ENCODE data around the gene SOCS4.
"Not testable (repeated sequence)": the region's sequence is repeated elsewhere in the genome, so short reads cannot be mapped to it uniquely, and the experiment has no call there.

The SOCS4 gene

GRCh38 chr14:55015006-55015405, 12.0 kb upstream of the SOCS4 start:
- H3K4me1 Mint-ChIP-seq: peaks cover 15% of the 10 kb centered on the region
- peaks cover 9% of the 10 kb centered on the region for H3K9me3 Mint-ChIP-seq
- no peak for DNase-seq
- peaks cover 82% of the 10 kb centered on the region for H3K36me3 Mint-ChIP-seq (ENCODE audit: low read depth)
- TF ChIP-seq, protein P1, sequence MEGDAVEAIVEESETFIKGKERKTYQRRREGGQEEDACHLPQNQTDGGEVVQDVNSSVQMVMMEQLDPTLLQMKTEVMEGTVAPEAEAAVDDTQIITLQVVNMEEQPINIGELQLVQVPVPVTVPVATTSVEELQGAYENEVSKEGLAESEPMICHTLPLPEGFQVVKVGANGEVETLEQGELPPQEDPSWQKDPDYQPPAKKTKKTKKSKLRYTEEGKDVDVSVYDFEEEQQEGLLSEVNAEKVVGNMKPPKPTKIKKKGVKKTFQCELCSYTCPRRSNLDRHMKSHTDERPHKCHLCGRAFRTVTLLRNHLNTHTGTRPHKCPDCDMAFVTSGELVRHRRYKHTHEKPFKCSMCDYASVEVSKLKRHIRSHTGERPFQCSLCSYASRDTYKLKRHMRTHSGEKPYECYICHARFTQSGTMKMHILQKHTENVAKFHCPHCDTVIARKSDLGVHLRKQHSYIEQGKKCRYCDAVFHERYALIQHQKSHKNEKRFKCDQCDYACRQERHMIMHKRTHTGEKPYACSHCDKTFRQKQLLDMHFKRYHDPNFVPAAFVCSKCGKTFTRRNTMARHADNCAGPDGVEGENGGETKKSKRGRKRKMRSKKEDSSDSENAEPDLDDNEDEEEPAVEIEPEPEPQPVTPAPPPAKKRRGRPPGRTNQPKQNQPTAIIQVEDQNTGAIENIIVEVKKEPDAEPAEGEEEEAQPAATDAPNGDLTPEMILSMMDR (IDR thresholded peaks at IDR 0.05): no peak
- peaks cover 6% of the 10 kb centered on the region for H3K27me3 Mint-ChIP-seq (ENCODE audit: low read depth, poor library complexity)
- H3K27ac Mint-ChIP-seq: no peak overlapping the region
- no peak overlapping the region for H3K4me3 Mint-ChIP-seq

- peaks cover 4% of the 10 kb centered on the region for H3K27me3 Mint-ChIP-seq (ENCODE audit: low read depth, poor library complexity)
- peaks cover 69% of the 10 kb centered on the region for H3K36me3 Mint-ChIP-seq (ENCODE audit: low read depth)
- no peak for DNase-seq
- H3K9me3 Mint-ChIP-seq: no peaks in the 10 kb centered on the region
- H3K27ac Mint-ChIP-seq: no peak overlapping the region
- H3K4me1 Mint-ChIP-seq: peaks cover 21% of the 10 kb centered on the region
- no peak overlapping the region for H3K4me3 Mint-ChIP-seq
- TF ChIP-seq, protein P1 (IDR thresholded peaks at IDR 0.05): no peak
These were observed 7.0 kb upstream of the SOCS4 start for GRCh38 chr14:55019968-55020554.

GRCh38 chr14:55024365-55024764, 2.7 kb upstream of the SOCS4 start:
- not testable (repeated sequence) for H3K27ac Mint-ChIP-seq; H3K27me3 Mint-ChIP-seq (ENCODE audit: low read depth, poor library complexity); DNase-seq; H3K9me3 Mint-ChIP-seq
- Mint-ChIP-seq H3K4me1 (peaks cover 39% of the 10 kb centered on the region), H3K36me3 (ENCODE audit: low read depth) (peaks cover 38% of the 10 kb centered on the region), H3K4me3 (peak overlapping the region; percentile 8)

DNA sequence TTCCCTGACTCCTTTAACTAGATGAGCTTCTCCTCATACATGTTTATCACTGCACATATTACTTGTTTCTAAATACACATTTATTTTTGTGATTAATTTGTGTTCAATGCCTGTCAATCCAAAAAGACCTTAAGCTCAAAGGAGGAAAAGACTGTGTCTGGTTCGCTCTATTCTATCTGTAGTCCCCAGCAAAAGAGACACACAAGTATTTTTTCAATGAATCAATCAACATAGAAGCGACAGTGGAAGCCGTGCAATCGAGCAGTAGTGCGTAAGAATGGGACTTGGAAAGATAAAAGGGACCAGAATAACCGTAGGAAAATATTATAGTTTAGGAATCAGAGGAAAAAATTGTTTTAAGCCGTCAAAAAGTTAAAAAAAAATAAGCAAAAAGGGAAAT, 1.1 kb upstream of the SOCS4 start:
- peak overlapping the region; percentile 88 for H3K4me3 Mint-ChIP-seq
- TF ChIP-seq, protein P1 (IDR thresholded peaks at IDR 0.05): no peak
- H3K4me1 Mint-ChIP-seq: peaks cover 51% of the 10 kb centered on the region
- H3K27ac Mint-ChIP-seq: peak overlapping the region; percentile 94
- H3K27me3 Mint-ChIP-seq (ENCODE audit: low read depth, poor library complexity): no peaks in the 10 kb centered on the region
- DNase-seq: no peak
- H3K9me3 Mint-ChIP-seq: no peaks in the 10 kb centered on the region
- peaks cover 23% of the 10 kb centered on the region for H3K36me3 Mint-ChIP-seq (ENCODE audit: low read depth)

GRCh38 chr14:55026441-55026792, 619 bp upstream of the SOCS4 start:
- TF ChIP-seq, protein P1 (IDR thresholded peaks at IDR 0.05): no peak
- Mint-ChIP-seq H3K4me3 (peak overlapping the region; percentile 88), H3K4me1 (peaks cover 56% of the 10 kb centered on the region), H3K27ac (peak overlapping the region; percentile 94), H3K9me3 (no peaks in the 10 kb centered on the region), H3K27me3 (ENCODE audit: low read depth, poor library complexity) (no peaks in the 10 kb centered on the region), H3K36me3 (ENCODE audit: low read depth) (peaks cover 21% of the 10 kb centered on the region)
- no peak for DNase-seq

DNA sequence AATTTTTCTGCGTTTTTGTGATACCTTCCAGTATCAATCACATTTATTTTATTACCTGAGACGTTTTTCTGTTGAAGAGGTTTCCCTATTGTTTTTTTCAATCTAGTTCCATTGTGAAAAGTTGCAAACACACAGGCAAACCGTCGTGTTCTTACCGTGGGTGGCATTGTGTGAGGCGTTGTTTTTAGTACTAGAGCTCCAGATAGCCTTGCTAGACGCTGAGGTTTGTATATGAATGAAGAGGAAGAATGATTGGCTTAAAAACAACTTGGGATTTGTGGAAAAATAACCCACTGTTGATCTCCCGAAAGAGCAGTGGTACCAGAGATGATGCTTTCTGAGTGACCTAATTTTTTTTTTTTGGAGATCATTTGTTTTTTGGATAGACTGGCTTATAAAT, 1.0 kb downstream of the SOCS4 start:
- peaks cover 58% of the 10 kb centered on the region for H3K4me1 Mint-ChIP-seq
- H3K9me3 Mint-ChIP-seq: no peaks in the 10 kb centered on the region
- H3K27me3 Mint-ChIP-seq (ENCODE audit: low read depth, poor library complexity): no peaks in the 10 kb centered on the region
- DNase-seq: no peak
- H3K36me3 Mint-ChIP-seq (ENCODE audit: low read depth): peaks cover 21% of the 10 kb centered on the region
- peak overlapping the region; percentile 98 for H3K27ac Mint-ChIP-seq
- TF ChIP-seq, protein P1 (IDR thresholded peaks at IDR 0.05): no peak
- H3K4me3 Mint-ChIP-seq: peak overlapping the region; percentile 88
